Activated CD4-positive, alpha-beta T cell treated with anti-CD3 and anti-CD28 coated beads, Interleukin-10, Interleukin-2, amounts not matched to agents 100 ng/mL and 50 ng/mL, durations not matched to agents 16 hours and 8 hours (primary cell): ENCODE data around the gene ZBTB14.

Experiments
- DNase-seq: peaks from one replicate; pipeline ENCODE4 v3.0.0-alpha.2; 2020

The ZBTB14 gene, protein sequence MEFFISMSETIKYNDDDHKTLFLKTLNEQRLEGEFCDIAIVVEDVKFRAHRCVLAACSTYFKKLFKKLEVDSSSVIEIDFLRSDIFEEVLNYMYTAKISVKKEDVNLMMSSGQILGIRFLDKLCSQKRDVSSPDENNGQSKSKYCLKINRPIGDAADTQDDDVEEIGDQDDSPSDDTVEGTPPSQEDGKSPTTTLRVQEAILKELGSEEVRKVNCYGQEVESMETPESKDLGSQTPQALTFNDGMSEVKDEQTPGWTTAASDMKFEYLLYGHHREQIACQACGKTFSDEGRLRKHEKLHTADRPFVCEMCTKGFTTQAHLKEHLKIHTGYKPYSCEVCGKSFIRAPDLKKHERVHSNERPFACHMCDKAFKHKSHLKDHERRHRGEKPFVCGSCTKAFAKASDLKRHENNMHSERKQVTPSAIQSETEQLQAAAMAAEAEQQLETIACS

DNA sequence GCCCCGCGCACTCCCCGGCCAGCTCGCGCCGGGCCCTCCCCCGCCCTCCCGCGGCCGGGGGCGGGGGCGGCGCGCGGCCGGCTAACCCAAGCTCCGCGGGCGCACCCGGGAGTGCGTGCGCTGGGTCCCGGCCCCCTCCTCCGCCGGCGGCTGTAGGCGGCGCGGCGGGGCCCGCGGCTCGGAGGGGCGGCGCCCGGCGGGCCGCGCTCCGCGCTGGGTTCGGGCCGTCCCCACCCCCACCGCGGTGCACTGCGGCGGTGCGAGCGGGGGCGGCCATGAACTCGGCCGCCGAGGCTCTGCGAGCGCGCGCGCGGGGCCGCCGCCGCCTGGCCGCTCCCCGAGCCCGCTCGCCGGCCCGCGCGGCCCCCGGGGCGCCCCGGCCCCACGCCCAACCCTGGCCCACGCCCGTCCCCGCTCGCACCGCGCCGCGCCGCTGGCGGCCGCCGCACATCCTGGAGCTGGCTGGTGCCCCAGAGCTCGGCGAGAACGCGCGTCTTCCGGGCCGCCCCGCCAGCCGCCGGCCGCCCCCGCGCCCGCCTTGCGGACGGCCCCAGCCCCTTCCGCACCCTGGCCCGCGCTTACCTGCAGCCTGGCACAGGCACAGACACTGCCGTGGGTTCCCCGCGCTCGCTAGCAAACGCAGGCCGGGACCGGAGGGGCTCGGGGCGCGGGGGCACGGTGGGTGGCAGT lies at the start of gene ZBTB14:
Gene ZBTB14 (minus strand): TSS at position 496 of the 690 bp plus-strand sequence. CDS start 2,480 bp downstream, outside the sequence.
- DNase-seq, result peak; percentile 62

DNA sequence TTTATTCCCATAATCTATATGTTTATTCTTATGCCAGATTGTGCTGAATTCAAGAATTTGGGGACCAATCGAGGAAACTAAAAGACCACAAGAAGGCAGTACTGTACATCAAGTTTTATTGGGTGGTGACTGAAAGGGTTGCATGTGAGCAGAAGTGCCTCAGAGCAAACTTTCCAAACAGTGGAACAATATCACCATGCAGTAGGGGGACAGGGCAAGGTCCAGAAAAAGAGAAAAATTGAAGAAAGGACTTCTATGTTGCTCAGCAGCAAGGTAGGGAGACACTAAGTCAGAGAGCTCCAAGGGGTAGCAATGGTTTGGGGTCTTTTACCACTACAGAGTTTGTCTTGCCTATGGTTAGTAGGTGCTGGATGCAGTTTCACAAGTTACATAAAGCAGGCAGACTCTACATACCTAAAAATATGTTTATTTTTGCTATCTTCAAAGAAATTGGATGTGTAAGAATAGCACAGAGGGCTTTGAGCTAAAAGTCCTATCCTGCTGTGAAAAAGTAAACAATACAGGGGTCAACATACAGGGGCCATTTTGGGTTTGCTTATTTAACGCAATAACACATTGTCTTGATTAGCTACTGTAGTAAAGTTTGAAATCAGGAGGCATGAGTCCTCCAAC lies 43.8 kb upstream of the ZBTB14 start:
- DNase-seq, result no peak

DNA sequence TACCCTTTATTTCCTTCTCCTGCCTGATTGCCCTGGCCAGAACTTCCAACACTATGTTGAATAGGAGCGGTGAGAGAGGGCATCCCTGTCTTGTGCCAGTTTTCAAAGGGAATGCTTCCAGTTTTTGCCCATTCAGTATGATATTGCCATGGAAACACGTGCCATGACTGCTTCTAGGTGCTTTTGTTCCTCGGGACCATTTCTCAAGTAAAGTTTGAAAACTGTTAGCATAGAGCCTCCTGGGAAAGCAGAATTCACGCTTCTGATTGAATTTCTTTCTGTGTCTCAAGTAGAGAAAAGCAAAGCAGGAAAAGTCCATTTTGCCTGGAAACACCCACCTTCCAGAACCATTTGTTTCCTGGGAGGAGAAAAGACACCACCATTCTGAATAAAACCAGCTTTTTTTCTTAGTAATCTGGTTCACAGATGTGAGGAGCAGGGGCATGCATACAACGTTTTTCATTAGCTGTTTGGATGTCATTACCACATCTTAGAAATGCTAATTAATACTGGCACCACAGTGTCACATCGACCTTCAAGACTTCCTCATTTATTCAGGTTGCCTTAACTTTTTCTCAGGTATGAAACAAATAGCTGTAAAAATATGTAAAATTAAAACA lies 39.0 kb upstream of the ZBTB14 start:
- no peak for DNase-seq

DNA sequence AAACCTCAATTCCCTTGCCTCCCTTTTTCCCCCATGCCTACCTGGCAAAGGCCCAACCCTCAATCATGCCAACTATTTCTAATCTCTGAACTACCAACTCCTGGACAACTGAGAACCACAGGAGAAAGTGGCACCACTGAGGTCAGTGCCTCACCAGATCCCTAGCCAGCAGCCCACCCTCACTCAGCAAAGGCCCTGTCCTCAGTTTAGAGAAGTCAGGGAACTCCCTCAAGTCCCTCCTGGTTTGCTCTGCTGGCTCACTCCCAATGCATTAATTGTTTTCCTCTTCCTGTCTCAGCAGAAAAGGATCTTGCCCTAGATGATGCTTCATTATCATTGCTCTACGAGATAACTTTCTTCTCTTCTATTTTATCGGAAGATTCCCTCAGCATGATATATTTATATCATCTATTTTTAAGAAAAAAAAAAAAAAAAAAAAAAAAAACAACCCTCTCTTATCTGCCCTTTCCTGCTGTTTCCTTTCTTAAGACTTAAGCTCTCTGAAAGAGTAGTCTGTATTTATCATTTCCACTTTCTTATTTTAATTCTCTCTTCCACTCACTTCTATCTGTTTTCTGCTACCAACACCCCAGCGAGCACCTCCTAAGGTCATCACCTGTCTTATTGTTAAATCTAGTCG lies 22.7 kb upstream of the ZBTB14 start:
- DNase-seq, result no peak

DNA sequence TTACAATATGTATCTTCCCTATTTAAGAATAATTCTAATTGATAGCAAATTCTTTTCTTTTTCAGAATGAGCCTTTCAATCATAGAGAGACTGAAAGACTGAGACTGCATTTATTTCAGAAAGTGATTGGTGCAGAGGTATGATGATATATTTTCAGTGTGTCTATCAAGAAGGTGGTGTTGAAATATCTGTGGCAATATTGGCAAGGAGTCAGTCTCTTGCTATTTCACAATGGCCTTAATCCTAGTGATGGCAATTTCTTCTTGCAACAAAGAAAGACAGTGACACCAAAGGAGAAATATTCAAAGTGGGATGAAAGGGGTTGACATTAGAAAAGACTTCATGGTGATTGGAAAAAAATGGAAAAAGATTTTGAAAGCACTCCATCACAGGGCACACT lies 21.7 kb upstream of the ZBTB14 start:
- no peak for DNase-seq

DNA sequence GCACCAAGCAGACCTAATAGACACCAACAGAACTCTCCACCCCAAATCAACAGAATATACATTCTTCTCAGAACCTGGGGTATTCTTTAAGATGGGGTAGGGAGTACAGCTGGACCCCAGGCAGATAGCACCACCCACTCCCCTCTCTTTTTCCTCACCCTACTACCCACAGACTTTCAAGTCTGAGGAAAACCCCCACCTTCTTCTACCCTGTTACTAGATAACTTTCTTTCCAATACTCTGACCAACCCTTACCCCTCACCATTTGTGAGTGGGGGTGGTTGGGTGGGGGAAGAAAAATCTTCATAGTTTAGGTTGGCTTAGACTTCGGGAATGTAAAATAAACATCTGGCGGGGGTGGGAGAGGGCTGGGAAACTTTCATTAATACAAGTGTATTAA lies 20.3 kb upstream of the ZBTB14 start:
- DNase-seq, result no peak

DNA sequence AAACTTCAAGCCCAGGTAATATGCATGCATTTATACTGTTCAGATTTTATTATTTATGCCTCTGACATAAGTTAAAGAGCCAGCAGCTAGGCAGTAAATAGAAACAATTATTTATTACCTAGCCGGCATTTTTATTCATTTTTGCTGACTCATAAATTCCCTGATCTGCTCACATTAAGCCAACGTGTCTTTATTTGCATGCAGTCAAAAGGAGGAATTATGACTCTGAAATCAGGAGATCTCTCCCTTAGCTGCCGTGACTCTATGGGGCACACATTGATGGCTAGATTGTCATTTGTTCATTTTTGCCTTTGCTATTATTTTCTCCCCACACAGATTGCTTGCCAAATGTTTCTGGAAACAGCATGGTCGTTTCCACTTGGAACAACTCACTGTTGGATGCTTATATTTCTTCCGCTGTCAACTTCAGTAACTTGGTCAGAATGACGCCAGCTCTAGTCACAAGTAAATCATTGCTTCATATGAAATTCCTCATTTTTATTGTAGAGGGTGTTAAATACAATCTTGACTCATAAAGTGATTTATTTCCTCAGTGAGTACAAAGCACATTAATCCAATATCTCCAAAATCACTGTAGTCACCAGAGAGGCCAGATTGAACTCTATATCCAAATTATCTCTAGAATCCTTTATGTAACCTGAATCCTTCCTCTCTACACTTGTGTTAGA lies 15.9 kb upstream of the ZBTB14 start:
- no peak for DNase-seq

DNA sequence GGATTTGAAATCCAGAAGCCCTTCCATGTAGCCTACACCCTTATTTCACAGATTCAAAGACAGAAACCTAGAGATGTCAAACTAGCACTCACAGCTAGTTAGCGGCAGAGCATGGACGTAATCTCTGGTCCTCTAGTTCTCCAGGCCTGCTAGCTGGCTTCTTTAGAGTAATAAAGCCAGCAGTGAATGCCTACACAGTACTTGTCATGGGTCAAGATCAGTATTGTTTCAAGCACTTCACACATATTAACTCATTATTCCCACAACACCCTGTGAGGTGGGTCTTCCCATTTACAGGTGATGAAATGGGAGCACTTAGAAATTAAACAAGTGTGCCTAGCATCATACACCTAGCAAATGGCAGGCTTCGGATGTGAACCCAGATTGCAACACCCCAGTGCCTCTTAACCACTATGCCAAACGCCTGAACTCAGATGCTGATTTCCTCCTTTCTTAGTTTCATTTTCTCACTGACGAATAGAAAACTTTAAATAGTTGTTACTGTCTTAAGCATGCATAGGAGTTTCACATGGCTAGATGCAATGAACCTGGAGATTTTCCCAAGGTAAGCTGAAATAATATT lies 14.5 kb upstream of the ZBTB14 start:
- DNase-seq, result peak; percentile 61

DNA sequence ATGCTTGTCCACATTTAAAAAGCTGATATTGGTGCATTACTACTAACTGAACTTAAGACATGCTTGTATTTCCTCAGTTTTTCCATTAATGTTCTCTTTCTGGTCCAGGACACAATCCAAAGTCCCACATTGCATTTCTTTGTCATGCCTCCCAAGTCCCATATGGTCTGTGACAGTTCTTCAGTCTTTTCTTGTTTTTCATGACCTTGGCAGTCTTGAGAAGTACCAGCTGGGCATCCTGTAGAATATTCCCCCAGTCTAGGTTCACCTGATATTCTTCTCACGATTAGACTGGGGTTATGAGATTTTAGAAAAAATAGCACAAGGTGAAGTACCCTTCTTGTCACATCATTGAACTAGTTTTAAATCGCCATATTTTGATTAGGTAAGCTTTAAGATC lies 10.3 kb upstream of the ZBTB14 start:
- no peak for DNase-seq

DNA sequence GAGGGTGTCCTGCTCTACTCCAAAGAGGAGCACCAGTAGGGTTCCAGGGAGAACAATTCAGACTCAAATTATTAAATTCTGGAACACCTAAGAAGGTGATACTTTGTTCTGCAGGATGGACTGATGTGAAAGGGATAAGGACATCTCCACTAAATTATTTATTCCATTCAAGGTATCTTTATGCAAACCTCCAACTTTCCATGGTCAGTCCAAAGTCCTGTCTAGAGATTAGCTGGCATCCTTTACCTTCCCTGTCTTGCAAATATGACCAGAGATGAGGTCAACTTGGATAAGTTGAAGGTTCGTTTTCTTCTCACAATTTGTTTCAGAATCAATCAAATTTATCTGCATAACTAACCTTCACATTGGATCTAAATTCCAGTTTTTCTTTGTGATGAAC lies 8.7 kb upstream of the ZBTB14 start:
- no peak for DNase-seq

DNA sequence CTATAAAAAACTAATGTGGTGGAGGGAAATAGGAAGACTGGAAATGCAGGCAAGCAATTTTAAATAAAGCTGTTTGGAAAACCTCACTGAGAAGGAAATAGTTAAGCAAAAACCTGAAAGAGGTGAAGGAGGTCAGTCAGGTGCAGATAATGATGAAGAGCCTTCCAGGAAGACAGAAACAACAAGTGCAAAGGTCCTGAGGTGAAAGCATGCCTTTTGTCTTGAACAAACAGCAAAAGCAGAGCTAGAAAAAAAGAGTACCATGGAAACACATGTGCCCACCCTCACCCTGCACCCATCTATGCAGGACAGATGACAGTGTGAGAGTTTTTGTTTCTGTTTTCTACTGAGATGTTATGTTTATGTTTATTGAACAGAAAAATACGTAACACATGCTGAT lies 8.1 kb upstream of the ZBTB14 start:
- DNase-seq, result no peak

DNA sequence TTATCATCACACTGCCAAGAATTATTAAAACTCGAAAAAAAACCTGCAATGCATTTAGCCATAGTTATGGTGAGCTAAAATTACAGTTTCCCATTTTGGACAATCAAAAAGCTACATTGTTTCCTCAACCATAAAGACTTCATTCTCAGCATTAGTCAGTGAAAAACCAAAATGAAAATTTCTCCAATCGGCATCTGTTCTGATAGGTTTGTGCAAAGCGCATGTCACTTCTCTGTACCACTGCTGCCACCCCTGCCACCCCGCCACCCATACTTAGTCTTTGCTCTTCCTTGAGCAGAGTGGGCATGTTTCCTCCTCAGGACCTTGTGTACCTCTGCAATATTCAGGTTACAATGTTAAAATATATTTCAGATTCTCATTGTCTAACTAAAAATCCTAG lies 7.1 kb upstream of the ZBTB14 start:
- no peak for DNase-seq

DNA sequence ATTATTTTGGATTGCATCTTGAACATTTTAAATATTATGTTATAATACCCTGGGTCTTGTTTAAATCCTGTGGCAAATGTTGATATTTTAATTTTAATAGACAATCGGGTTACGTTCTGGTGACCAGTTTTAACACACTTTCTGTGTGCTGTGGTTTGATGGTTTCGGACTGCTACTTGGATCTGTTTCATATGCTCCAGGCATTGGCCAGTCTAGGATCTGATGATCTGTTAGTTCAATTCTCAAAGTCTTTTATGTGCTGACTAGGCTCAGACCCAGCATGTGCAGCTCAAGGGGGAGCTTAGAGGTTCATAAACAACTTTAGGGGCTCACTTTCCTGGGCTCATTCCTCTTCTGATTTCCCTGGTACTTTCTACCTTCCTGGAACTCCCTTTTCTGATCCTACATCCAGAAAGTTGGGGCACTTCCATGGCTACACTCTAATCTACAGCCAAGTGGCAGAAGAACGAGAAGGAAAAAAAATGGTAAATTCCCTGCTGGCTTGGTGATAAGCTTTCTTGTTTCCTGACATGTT lies 5.0 kb upstream of the ZBTB14 start:
- no peak for DNase-seq

DNA sequence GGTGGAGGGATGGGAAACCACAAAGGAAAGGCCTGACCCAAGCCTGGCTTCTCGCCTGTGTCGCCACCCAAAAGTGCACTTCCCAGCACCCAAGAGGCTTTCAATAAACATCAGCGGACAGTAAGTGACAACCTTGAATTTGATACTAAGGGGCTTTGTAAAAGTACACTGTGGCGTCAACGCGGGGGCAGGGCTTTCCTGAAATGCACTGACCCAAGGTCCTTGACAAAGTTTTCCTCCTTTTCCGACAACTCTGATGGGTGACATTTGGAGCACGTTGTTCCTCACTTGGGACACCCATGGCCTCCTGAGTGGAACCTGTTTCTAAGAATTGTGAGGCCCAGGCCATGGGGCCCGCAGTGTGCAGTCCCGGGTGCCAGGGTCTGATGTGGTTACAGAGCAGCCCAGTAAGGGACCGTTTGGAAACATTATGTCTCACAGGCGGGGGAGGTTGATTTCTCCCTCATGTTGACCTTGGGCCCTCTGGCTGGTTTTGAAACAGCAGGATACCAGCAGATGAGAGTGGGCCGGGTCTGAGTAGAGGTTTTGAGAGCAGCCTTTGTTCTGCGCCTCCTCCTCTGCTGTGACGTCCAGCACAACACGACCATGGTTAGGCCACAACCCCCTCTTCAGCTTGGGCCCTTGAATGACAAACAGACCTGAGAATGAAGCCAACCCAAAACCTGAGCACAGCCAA lies 2.8 kb upstream of the ZBTB14 start:
- no peak for DNase-seq

DNA sequence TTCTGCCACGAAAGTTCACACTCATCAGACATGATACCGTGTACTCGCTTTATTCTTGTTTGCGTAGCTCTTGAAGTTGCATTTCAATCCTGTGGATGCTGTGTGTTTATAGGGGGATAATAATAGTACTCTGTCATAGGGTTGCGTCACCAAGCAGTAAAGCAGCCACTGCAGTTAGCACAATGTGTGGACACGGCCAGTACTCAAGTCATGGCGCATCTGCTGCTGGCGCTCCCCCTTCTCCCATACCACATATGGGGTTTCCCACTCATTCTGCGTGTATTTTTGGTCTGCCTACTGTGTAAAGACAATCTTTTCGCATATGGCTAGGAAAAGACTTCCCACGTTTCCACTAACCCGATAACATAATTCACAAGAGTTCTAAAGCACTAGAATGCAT lies 2.1 kb upstream of the ZBTB14 start:
- DNase-seq, result no peak

DNA sequence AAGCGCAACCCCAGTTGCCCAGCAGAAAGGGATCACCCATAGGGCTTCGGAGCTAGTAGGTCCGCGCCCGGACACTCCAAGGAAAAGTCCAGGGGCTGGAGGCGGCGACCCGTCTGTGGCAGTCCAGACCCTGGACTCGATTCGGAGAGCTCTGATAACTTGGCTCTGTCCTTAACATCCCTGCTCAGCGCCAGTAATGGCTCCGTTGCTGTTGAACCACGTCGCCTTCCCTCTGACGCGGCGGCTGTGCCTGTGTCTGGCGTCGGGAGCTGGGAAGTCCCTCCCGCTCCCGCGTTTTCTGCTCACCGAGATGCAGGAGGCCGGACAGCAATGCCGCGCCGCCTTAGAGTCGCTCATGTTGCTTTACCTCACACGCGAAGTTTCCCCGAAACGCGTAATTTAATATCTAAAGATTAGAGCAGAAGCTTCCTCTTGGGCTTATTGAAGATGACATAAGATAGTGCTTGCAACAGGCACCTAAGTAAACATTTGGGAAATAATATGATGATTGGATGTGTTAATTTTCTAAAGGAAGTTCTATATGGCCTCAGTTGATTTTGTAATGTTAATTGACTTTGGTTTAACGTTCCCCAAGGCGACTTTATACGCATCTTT lies 1.3 kb upstream of the ZBTB14 start:
- peak; percentile 74 for DNase-seq

DNA sequence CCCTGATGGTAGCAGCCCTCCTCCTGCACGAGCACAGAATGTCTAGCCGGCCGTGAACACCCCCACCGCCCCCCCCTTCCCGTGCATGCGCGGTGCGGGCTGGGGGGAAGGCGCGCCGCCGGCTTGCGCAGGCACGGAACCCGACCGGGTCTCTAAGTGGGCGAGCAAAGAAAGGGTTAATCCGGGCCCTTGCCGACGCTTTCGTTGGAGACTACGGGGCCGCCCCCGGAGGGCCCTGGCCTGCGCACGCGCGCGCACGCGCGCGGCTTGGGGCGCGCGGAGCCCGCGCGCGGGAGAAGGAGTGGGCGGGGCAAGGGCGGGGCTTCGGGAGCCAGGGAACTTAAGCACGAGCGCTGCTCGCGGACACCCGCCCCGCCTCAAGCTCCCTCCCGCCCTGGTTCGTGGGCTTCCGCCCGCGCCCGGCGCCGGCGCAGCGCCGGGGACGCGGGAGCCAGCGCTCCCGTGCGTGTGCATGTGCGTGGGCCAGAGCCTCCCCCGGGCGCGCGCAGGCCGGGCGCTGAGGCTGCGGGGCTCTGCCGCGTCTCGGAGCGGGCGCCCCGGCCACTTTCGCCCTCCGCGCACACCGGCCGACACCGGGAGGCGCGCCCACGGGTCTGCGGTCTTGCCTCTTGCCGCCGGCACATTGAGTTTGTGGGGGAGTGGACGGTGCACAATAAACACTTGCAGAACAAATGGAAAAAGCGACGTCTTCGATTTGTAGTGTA lies 617 bp upstream of the ZBTB14 start:
- DNase-seq, result peak; percentile 95

DNA sequence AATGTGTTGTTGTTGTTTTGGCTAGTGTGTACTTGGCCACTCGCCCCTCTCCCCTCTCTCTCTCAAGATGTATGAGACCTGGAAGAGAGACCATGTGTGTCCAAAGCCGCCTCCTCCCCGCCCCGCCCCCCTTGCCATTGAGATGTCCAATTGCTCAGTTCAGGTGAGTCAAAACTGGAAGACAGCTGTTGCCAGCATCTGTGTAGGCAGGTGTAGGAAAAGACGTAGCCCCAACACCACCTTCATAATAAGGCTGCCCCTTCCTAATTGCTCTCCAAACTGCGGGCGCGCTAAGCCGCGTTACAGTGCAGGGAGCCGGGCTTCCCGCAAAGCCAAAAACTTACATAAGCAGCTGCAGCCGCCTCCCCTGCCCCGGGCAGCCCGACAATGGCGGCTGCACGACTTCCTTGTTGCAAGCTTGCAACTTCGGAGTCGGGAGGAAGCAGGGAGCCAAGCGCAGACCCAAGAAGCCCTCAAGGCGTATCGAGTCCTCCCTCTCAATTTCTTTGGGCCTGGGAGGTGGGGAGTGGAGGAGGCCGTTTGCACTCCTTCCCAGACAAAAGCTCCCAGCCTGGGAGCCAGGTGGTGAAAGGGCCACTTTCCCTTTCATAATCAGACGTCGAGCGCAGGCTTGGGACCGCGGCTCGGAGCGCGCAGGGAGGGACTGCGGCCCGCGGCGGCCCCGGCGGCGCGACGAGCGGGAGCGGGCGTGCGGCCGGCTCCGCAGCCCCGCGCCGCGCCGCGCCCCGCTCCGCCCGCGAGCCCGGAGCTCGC lies 882 bp downstream of the ZBTB14 start:
- DNase-seq, result peak; percentile 77

DNA sequence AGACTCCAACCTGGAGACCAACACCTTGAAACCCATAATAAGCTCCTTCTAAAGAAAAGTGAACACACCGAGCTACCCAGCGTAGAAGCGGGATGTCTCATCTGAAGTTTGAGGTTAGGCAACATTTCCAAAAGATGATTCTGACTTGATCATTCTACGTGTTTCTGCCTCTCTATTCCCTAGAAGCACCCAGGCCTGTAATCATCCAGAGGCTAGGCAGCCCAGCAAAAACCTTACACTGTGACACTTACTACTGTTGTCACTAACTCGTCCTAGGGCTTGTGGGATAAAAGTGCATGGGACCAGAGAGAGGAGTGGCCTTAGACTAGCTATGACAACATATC lies 1.4 kb downstream of the ZBTB14 start:
- DNase-seq, result no peak
